WTC11 (cell line): ENCODE measurements around the gene GPR37. TPM values are rescaled to one million over a fixed set of nuclear protein-coding genes. Genes with fewer than 3 reads are reported as not detected.

ENCODE experiments used
- ATAC-seq: fragments of 200-7000 bp; cut with Tn5 transposase; 2 replicates; pipeline ENCODE4 v1.10.0; 2021; ENCODE audit warnings: mild to moderate bottlenecking, moderate library complexity
- CTCF ChIA-PET: fragments of 300-600 bp; sonication (Branson Sonifier 250); formaldehyde crosslinking; loops from one replicate; lab custom pipeline; 2021; ENCODE audit warnings: antibody characterized with exemption; lab: Charles Lee
- POLR2A ChIA-PET: fragments of 350-600 bp; sonication (Branson Sonifier 250); formaldehyde crosslinking; loops from one replicate; lab custom pipeline; 2021; ENCODE audit warnings: antibody characterized with exemption; lab: Charles Lee
- DNase-seq: peaks from one replicate; pipeline ENCODE4 v3.0.0; 2021; ENCODE audit warnings: low spot score
- H3K27ac Mint-ChIP-seq: 2 replicates; pipeline ENCODE4 v1.8.0; 2021; ENCODE audit warnings: mixed read lengths
- H3K27me3 Mint-ChIP-seq: 2 replicates; pipeline ENCODE4 v1.8.0; 2021; ENCODE audit warnings: low read depth, mild to moderate bottlenecking, moderate library complexity, mixed read lengths
- H3K36me3 Mint-ChIP-seq: 2 replicates; pipeline ENCODE4 v1.8.0; 2021; ENCODE audit warnings: mixed read lengths
- H3K4me1 Mint-ChIP-seq: 2 replicates; pipeline ENCODE4 v1.8.0; 2022; ENCODE audit warnings: mixed read lengths
- H3K4me3 Mint-ChIP-seq: 2 replicates; pipeline ENCODE4 v1.8.0; 2021; ENCODE audit warnings: mild to moderate bottlenecking, moderate library complexity, mixed read lengths
- H3K9me3 Mint-ChIP-seq: 2 replicates; pipeline ENCODE4 v1.8.0; 2021; ENCODE audit warnings: mixed read lengths
- ARID4B ChIP-seq: sonication (generic); formaldehyde crosslinking; IDR thresholded peaks from 2 replicates; pipeline ENCODE4 v1.8.0; 2023; ENCODE audit warnings: missing genetic modification reagents, mild to moderate bottlenecking, borderline replicate concordance
- EMX1 ChIP-seq: fragments of 250-450 bp; sonication (Bioruptor Pico); IDR thresholded peaks from 2 replicates; pipeline ENCODE4 v1.8.0; 2021; ENCODE audit warnings: mild to moderate bottlenecking
- FOXJ3 ChIP-seq: sonication (generic); formaldehyde crosslinking; IDR thresholded peaks from 2 replicates; pipeline ENCODE4 v1.9.0; 2021; ENCODE audit warnings: missing genetic modification reagents, mild to moderate bottlenecking, borderline replicate concordance
- HMGA2 ChIP-seq: fragments of 250-450 bp; sonication (Bioruptor Pico); IDR thresholded peaks from 2 replicates; pipeline ENCODE4 v1.4.0; 2021; ENCODE audit warnings: mild to moderate bottlenecking, moderate library complexity
- IRF2 ChIP-seq: sonication (generic); formaldehyde crosslinking; IDR thresholded peaks from 2 replicates; pipeline ENCODE4 v1.8.0; 2022; ENCODE audit warnings: low read depth, missing genetic modification reagents, borderline replicate concordance
- KAT7 ChIP-seq: sonication (generic); formaldehyde crosslinking; IDR thresholded peaks from 2 replicates; pipeline ENCODE4 v1.8.1; 2023; ENCODE audit warnings: missing genetic modification reagents, mild to moderate bottlenecking, borderline replicate concordance
- RELA ChIP-seq: sonication (generic); formaldehyde crosslinking; IDR thresholded peaks from 2 replicates; pipeline ENCODE4 v1.8.1; 2022; ENCODE audit warnings: missing genetic modification reagents, mild to moderate bottlenecking, borderline replicate concordance
- TEAD4 ChIP-seq: sonication (generic); formaldehyde crosslinking; IDR thresholded peaks from 2 replicates; pipeline ENCODE4 v1.8.0; 2022; ENCODE audit warnings: mild to moderate bottlenecking, missing genetic modification reagents
- ZMAT4 ChIP-seq: fragments of 250-450 bp; sonication (Bioruptor Pico); IDR thresholded peaks from 2 replicates; pipeline ENCODE4 v1.9.0; 2021; ENCODE audit warnings: mild to moderate bottlenecking
- ZNF263 ChIP-seq: sonication (generic); formaldehyde crosslinking; IDR thresholded peaks from 2 replicates; pipeline ENCODE4 v1.8.1; 2022; ENCODE audit warnings: low read depth, mild to moderate bottlenecking, moderate library complexity, missing genetic modification reagents
- ZNF317 ChIP-seq: sonication (generic); formaldehyde crosslinking; IDR thresholded peaks from 2 replicates; pipeline ENCODE4 v1.8.1; 2023; ENCODE audit warnings: low read depth, mild to moderate bottlenecking, moderate library complexity, missing genetic modification reagents, borderline replicate concordance
- total RNA-seq: library from RNA; stranded (reverse); gene quantifications from 3 replicates; pipeline ENCODE4 v1.2.3, GENCODE V29; 2021
- TF ChIP-seq, protein P1 (sequence below): sonication (generic); formaldehyde crosslinking; IDR thresholded peaks from 2 replicates; pipeline ENCODE4 v1.8.1; 2022; ENCODE audit warnings: low read depth, mild to moderate bottlenecking, moderate library complexity, missing genetic modification reagents, borderline replicate concordance
- TF ChIP-seq, protein P2 (sequence below): fragments of 250-450 bp; sonication (Bioruptor Pico); IDR thresholded peaks from 2 replicates; pipeline ENCODE4 v2.1.2; 2022; ENCODE audit warnings: mild to moderate bottlenecking, moderate library complexity
- TF ChIP-seq, protein P3 (sequence below): sonication (generic); formaldehyde crosslinking; IDR thresholded peaks from 2 replicates; pipeline ENCODE4 v1.8.0; 2022; ENCODE audit warnings: mild to moderate bottlenecking, missing genetic modification reagents

The GPR37 gene
- total RNA-seq, 1 experiment from 2014 or later = 20.4 TPM

DNA sequence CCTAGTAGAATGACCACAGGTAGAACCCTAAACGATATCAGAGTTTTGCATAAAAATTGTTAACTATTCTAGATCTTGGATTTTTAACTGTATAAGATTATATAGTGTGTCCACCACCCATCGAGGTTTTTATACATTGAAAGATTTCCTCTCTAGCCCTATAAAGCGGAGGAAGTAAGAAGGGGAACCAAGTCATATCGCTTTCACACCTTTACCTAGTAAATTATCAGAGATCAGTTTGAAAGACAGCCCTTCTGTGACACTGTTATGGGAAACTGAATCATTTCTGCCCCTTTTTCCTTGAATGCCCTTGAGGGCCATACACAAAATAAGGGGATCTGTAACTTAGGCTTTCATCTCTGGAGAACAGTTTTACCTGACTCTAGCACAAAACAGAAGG is 8.3 kb upstream of the GPR37 start (continued):
- TF ChIP-seq RELA (CRISPR knock-in tag) (no peak), TEAD4 (CRISPR knock-in tag) (no peak), ZNF317 (CRISPR knock-in tag) (no peak), EMX1 (CRISPR knock-in tag) (no peak)
- TF ChIP-seq, protein P1, sequence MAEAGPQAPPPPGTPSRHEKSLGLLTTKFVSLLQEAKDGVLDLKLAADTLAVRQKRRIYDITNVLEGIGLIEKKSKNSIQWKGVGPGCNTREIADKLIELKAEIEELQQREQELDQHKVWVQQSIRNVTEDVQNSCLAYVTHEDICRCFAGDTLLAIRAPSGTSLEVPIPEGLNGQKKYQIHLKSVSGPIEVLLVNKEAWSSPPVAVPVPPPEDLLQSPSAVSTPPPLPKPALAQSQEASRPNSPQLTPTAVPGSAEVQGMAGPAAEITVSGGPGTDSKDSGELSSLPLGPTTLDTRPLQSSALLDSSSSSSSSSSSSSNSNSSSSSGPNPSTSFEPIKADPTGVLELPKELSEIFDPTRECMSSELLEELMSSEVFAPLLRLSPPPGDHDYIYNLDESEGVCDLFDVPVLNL (CRISPR knock-in tag) = no peak

- H3K36me3 Mint-ChIP-seq = no peaks in the 10 kb centered on the region
- TF ChIP-seq ARID4B (no peak), FOXJ3 (CRISPR knock-in tag) (no peak), ZMAT4 (no peak), KAT7 (CRISPR knock-in tag) (no peak), HMGA2 (CRISPR knock-in tag) (no peak)
- TF ChIP-seq, protein P1 (CRISPR knock-in tag) = no peak
- TF ChIP-seq, protein P2, sequence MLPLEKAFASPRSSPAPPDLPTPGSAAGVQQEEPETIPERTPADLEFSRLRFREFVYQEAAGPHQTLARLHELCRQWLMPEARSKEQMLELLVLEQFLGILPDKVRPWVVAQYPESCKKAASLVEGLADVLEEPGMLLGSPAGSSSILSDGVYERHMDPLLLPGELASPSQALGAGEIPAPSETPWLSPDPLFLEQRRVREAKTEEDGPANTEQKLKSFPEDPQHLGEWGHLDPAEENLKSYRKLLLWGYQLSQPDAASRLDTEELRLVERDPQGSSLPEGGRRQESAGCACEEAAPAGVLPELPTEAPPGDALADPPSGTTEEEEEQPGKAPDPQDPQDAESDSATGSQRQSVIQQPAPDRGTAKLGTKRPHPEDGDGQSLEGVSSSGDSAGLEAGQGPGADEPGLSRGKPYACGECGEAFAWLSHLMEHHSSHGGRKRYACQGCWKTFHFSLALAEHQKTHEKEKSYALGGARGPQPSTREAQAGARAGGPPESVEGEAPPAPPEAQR = no peak
- H3K27ac Mint-ChIP-seq = no peak overlapping the region
- H3K4me3 Mint-ChIP-seq = no peak overlapping the region
- ATAC-seq = no peak
- no peaks in the 10 kb centered on the region for H3K9me3 Mint-ChIP-seq
- CTCF ChIA-PET = no interaction called here
- peaks cover 11% of the 10 kb centered on the region for H3K4me1 Mint-ChIP-seq
- POLR2A ChIA-PET = no interaction called here
- H3K27me3 Mint-ChIP-seq = no peaks in the 10 kb centered on the region
- no peak for DNase-seq
Observed at GRCh38 chr7:124773339-124773738, 7.7 kb upstream of the GPR37 start.

GRCh38 chr7:124769136-124769535 is 3.5 kb upstream of the GPR37 start:
- H3K36me3 Mint-ChIP-seq = no peaks in the 10 kb centered on the region
- ChIA-PET POLR2A (no interaction called here), CTCF (interaction anchor here (1.0 kb wide), 1 partner anchor 8 kb away, joined by 3 read pairs; no protein-coding TSS in a partner anchor)
- ATAC-seq = no peak
- H3K9me3 Mint-ChIP-seq = no peaks in the 10 kb centered on the region
- H3K4me3 Mint-ChIP-seq = no peak overlapping the region
- H3K27me3 Mint-ChIP-seq = peaks cover 6% of the 10 kb centered on the region
- TF ChIP-seq, protein P3, sequence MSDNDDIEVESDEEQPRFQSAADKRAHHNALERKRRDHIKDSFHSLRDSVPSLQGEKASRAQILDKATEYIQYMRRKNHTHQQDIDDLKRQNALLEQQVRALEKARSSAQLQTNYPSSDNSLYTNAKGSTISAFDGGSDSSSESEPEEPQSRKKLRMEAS = no peak
- TF ChIP-seq ZNF263 (CRISPR knock-in tag) (no peak), IRF2 (CRISPR knock-in tag) (no peak)
- peaks cover 15% of the 10 kb centered on the region for H3K4me1 Mint-ChIP-seq
- no peak for DNase-seq
- no peak overlapping the region for H3K27ac Mint-ChIP-seq
